Measurements from ENCODE around the gene MRPS23. TPM values are rescaled to one million over a fixed set of nuclear protein-coding genes. Genes with fewer than 3 reads are reported as not detected.

MRPS23 gene
- total and polyA plus RNA-seq, 9 of the 15 experiments (the other 6 are each of a cell fraction or from before 2014, with no cell fraction given): 59.1 to 298 (median 98.8) TPM

- no peak for TF ChIP-seq SPI1 (IDR thresholded peaks at IDR 0.05; ENCODE audit: borderline replicate concordance, low read depth, low read length)
Measured at GRCh38 chr17:57838857-57839570, 10.8 kb downstream of the MRPS23 start (continued).

GRCh38 chr17:57838453-57838852, 11.4 kb downstream of the MRPS23 start:
- Histone ChIP-seq H4K20me1 (replicated peaks; ENCODE audit: control insufficient read depth, insufficient read depth, low read length) (0 out of 2 replicates have a peak, but pooled peaks cover 6% of the 10 kb centered on the region), H3K4me3 (no peak overlapping the region), H3K4me2 (ENCODE audit: insufficient read depth, low read length) (no peak overlapping the region), H3K79me2 (ENCODE audit: control insufficient read depth, insufficient read depth, low read length) (peaks cover 7% of the 10 kb centered on the region; the same call in 2 of the 3 replicates), H3K4me1 (replicated peaks in 1 of 2; ENCODE audit: control insufficient read depth in 2 of 2, insufficient read depth in 2 of 2, low read length in 2 of 2) (no peaks in the 10 kb centered on the region), H3K36me3 (ENCODE audit: control insufficient read depth, insufficient read depth, low read length) (peaks cover 43% of the 10 kb centered on the region), H3K27ac (ENCODE audit: extremely low read depth, low read depth, low read length) (no peak overlapping the region), H3K27me3 (ENCODE audit: control insufficient read depth in 2 of 2, insufficient read depth in 2 of 2, low read length in 2 of 2) (no peaks in the 10 kb centered on the region), H3K9me3 (replicated peaks; ENCODE audit: control insufficient read depth, insufficient read depth, low read depth, low read length) (no peaks in the 10 kb centered on the region), H3K9me1 (ENCODE audit: control insufficient read depth, insufficient read depth, low read length) (no peaks in the 10 kb centered on the region), H3K9ac (ENCODE audit: insufficient read depth in 1 of 2, low read depth in 2 of 2, low read length in 2 of 2) (no peak overlapping the region), H2AFZ (ENCODE audit: low read depth, low read length) (no peak overlapping the region)
- no peak for FAIRE-seq
- CTCF ChIA-PET (ENCODE audit: low intra/inter-chr PET ratio): no interaction called here
- POLR2A ChIA-PET: interaction anchor here (1.9 kb wide), 1 partner anchor 11 kb away, joined by 6 read pairs; the partner anchor contains the start of gene MRPS23
- in situ Hi-C loops (cut with MboI) (no loop called here), intact Hi-C loops (cut with micrococcal nuclease) (no loop called here)
- ATAC-seq: no peak
- 61% methylated on average over 4 of the region's 4 CpGs for WGBS (ENCODE audit: insufficient coverage, low coverage, missing lambda C conversion rate)
- DNase-seq (ENCODE audit: extremely low read depth in 1 of 4, low spot score in 3 of 4): no peak
- BruUV-seq (replicated peaks): no TSS peak
- TF ChIP-seq ZBTB43 (CRISPR knock-in tag; IDR thresholded peaks at IDR 0.05): no peak
- TF ChIP-seq GATAD2A (IDR thresholded peaks at IDR 0.05): no peak
- TF ChIP-seq NFE2L1 (tag; IDR thresholded peaks at IDR 0.05; ENCODE audit: borderline replicate concordance, low read depth): no peak
- no peak for TF ChIP-seq EZH2 (IDR thresholded peaks at IDR 0.05; ENCODE audit: borderline replicate concordance, low read depth, low read length)
- no peak for TF ChIP-seq ZBTB11 (CRISPR knock-in tag; IDR thresholded peaks at IDR 0.05)
- no peak for TF ChIP-seq YY1 (IDR thresholded peaks at IDR 0.05; ENCODE audit: borderline replicate concordance in 1 of 3, control insufficient read depth in 1 of 3, extremely low read depth in 1 of 3, insufficient read depth in 3 of 3, insufficient read length in 1 of 3, insufficient replicate concordance in 2 of 3, low read depth in 1 of 3, low read length in 2 of 3)
- TF ChIP-seq ID3 (CRISPR knock-in tag; IDR thresholded peaks at IDR 0.05): no peak
- no peak for TF ChIP-seq ID3 (tag; IDR thresholded peaks at IDR 0.05)
- no peak for TF ChIP-seq CBFB (CRISPR knock-in tag; IDR thresholded peaks at IDR 0.05)
- TF ChIP-seq CHD1 (IDR thresholded peaks at IDR 0.05; ENCODE audit: low read length): no peak

All from K562 (cell line).